Stimulated activated CD8-positive, alpha-beta memory T cell treated with anti-CD3 and anti-CD28 coated beads, Interleukin-15, amount 100 ng/mL, for 1 hour (primary cell): ENCODE results near the gene RFNG.

Source experiments
- DNase-seq: peaks from one replicate; pipeline ENCODE4 v3.0.0-alpha.2; 2020; ENCODE audit warnings: low read depth

RFNG gene

DNA sequence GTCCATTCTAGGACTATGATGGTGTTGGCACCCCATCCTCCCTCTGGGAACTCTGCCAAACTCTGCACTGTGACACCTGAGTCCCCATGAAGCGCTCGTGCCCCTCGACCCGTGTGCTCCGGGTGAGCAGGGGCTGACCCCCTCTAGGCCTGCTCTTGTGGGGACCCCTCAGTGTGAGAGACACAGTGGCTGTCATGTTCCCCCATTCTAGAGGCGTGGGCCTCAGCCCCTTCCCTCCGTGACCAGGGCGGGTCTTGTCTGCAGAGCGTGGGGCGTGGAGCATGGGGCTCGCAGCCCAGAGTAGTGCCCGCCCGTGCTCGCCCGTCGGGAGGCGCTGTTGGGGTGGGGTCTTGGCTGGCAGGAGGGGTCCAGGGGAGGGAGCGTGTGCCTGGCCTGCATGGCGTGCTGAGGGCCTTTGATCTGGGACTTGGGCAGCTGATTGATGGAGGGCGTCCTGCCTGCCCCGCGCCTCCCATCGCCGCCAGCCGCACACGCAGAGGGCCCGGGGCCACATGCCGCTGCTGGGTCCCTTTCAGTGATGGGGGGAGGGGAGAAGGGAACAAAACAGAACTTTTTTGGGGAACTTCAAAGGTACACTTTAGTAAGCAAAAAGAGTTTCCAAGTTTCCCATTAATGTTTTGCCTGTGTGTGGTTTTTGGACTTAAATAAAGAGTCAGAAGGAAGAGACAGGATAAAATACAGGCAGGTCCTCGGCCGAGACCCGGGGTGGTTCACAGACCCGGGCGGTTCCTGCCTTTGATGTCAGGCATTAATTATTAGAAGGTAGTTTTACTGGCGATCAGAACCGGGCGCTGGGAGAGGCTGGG, 51.4 kb downstream of the RFNG start:
- no peak for DNase-seq

DNA sequence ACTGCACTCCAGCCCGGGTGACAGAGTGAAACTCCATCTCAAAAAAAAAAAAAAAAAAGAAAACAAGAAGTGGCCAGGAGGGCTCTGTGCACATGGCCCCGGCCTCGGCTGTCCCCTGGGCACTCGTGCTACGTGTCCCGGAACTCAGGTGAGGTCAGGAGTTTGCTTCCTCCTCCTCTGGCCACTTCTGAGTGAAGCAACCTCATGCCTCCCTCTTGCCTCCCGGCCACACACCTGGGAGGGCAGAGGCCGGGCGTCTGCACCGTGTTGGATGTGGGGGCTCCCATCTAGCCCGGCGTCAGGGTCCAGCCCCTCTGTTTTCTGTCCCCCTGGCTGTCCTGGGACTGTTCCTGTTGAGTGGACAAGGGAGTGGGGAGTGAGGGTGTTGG, 52.0 kb downstream of the RFNG start:
- no peak for DNase-seq

DNA sequence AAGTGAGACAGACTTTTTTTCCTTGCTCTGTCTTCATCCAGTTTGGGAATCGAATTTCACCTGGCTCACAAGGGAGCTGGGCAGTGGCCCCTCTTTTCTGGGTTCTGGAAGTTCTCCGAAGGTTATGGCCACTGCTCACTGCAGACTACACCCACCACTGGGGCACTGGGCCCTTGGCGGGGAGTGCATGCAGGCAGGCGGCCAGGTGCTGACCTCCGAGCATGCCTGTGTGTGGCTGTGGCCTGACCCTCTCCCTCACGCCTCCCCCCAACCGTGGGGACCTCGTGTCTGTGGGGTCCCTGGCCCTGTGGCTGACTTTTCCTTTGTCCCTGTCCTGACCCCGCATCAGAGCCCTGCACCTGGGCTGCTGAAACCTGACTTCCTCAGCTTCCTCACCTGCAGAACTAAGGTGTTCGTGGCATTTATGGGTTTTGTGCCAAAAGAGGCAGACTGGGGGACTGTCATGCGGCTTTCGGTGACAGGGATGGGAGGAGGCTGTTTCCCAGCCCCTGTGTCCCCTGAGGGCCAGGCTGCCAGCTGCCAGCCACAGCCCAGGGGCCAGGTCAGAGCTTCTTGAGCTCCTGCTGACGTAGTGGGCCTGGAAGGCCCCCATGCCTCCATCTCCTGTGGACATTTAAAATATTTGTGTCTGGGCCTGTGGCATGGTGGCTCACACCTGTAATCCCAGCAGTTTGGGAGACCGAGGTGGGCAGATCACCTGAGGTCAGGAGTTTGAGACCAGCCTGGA, 52.7 kb downstream of the RFNG start:
- DNase-seq, result no peak

DNA sequence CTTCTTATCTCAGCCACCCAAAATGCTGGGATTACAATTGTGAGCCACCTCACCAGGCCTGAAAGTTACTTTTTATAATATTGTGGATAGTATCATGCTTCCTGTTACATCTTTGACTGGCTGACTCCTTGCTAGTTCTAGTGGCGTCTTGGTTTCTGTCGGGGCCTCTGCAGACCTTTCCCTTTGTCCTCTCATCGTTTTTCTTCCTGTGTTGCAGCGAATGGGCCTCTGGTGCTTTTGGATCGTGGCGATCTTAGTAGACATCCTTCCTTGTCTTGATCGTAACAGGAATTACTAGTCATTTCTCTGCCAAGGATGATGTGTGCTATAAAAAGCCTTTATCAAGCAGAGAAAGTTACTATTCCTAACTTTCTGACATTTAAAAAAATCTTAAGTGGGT, 53.4 kb downstream of the RFNG start:
- DNase-seq, result no peak
